Measurements from ENCODE around the gene TUBG1. TPM values are rescaled to one million over a fixed set of nuclear protein-coding genes. Genes with fewer than 3 reads are reported as not detected.

Gene TUBG1
- total RNA-seq, 1 experiment from 2014 or later: 140 TPM

GRCh38 chr17:42578282-42578869 is 31.1 kb upstream of the TUBG1 start (continued):
- TF ChIP-seq, protein P1, sequence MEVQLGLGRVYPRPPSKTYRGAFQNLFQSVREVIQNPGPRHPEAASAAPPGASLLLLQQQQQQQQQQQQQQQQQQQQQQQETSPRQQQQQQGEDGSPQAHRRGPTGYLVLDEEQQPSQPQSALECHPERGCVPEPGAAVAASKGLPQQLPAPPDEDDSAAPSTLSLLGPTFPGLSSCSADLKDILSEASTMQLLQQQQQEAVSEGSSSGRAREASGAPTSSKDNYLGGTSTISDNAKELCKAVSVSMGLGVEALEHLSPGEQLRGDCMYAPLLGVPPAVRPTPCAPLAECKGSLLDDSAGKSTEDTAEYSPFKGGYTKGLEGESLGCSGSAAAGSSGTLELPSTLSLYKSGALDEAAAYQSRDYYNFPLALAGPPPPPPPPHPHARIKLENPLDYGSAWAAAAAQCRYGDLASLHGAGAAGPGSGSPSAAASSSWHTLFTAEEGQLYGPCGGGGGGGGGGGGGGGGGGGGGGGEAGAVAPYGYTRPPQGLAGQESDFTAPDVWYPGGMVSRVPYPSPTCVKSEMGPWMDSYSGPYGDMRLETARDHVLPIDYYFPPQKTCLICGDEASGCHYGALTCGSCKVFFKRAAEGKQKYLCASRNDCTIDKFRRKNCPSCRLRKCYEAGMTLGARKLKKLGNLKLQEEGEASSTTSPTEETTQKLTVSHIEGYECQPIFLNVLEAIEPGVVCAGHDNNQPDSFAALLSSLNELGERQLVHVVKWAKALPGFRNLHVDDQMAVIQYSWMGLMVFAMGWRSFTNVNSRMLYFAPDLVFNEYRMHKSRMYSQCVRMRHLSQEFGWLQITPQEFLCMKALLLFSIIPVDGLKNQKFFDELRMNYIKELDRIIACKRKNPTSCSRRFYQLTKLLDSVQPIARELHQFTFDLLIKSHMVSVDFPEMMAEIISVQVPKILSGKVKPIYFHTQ (CRISPR knock-in tag; IDR thresholded peaks at IDR 0.05): no peak
- TF ChIP-seq ZNF138 (CRISPR knock-in tag; conservative IDR thresholded peaks at IDR 0.05): no peak
- TF ChIP-seq JAZF1 (CRISPR knock-in tag; IDR thresholded peaks at IDR 0.05): no peak
- TF ChIP-seq ZNF416 (CRISPR knock-in tag; IDR thresholded peaks at IDR 0.05): 0 out of 2 replicates have a peak, but pooled peaks have one; percentile 13
- TF ChIP-seq, protein P2, sequence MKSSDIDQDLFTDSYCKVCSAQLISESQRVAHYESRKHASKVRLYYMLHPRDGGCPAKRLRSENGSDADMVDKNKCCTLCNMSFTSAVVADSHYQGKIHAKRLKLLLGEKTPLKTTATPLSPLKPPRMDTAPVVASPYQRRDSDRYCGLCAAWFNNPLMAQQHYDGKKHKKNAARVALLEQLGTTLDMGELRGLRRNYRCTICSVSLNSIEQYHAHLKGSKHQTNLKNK (CRISPR knock-in tag; IDR thresholded peaks at IDR 0.05): no peak
- TF ChIP-seq TEAD4 (CRISPR knock-in tag; IDR thresholded peaks at IDR 0.05): no peak
- TF ChIP-seq, protein P3, sequence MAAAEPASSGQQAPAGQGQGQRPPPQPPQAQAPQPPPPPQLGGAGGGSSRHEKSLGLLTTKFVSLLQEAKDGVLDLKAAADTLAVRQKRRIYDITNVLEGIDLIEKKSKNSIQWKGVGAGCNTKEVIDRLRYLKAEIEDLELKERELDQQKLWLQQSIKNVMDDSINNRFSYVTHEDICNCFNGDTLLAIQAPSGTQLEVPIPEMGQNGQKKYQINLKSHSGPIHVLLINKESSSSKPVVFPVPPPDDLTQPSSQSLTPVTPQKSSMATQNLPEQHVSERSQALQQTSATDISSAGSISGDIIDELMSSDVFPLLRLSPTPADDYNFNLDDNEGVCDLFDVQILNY (CRISPR knock-in tag; IDR thresholded peaks at IDR 0.05): no peak
- TF ChIP-seq, protein P4, sequence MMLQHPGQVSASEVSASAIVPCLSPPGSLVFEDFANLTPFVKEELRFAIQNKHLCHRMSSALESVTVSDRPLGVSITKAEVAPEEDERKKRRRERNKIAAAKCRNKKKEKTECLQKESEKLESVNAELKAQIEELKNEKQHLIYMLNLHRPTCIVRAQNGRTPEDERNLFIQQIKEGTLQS (CRISPR knock-in tag; conservative IDR thresholded peaks at IDR 0.05): no peak
- TF ChIP-seq ETV6 (CRISPR knock-in tag; IDR thresholded peaks at IDR 0.05): peak; percentile 61; the same call in 1 of the 2 replicates
- TF ChIP-seq TP53 (CRISPR knock-in tag; IDR thresholded peaks at IDR 0.05): 0 out of 2 replicates have a peak, but pooled peaks have one; percentile 8
- TF ChIP-seq ERG (CRISPR knock-in tag; IDR thresholded peaks at IDR 0.05): no peak
- TF ChIP-seq EMX1 (CRISPR knock-in tag; IDR thresholded peaks at IDR 0.05): no peak
- TF ChIP-seq ZNF671 (CRISPR knock-in tag; IDR thresholded peaks at IDR 0.05): no peak
- no peak for TF ChIP-seq ZSCAN18 (CRISPR knock-in tag; IDR thresholded peaks at IDR 0.05)
- no peak for TF ChIP-seq ESRRA (CRISPR knock-in tag; IDR thresholded peaks at IDR 0.05; ENCODE audit: borderline replicate concordance)
- TF ChIP-seq ELF4 (CRISPR knock-in tag; IDR thresholded peaks at IDR 0.05; ENCODE audit: low read depth): no peak
- TF ChIP-seq, protein P5, sequence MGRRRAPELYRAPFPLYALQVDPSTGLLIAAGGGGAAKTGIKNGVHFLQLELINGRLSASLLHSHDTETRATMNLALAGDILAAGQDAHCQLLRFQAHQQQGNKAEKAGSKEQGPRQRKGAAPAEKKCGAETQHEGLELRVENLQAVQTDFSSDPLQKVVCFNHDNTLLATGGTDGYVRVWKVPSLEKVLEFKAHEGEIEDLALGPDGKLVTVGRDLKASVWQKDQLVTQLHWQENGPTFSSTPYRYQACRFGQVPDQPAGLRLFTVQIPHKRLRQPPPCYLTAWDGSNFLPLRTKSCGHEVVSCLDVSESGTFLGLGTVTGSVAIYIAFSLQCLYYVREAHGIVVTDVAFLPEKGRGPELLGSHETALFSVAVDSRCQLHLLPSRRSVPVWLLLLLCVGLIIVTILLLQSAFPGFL (CRISPR knock-in tag; IDR thresholded peaks at IDR 0.05; ENCODE audit: borderline replicate concordance): no peak
- TF ChIP-seq ATF2 (CRISPR knock-in tag; IDR thresholded peaks at IDR 0.05; ENCODE audit: borderline replicate concordance, low read depth): no peak

All from WTC11 (cell line).